Fibroblast of skin of left quadriceps (primary cell): ENCODE measurements around the gene SLC2A5.
A peak's percentile ranks its signal among the peaks of the same experiment; 100 is the strongest.
"Not testable (repeated sequence)": the region's sequence is repeated elsewhere in the genome, so short reads cannot be mapped to it uniquely, and the experiment has no call there.

Experiments
- DNase-seq, 2 experiments: peaks; one replicate each; pipeline ENCODE4 v3.0.0-alpha.2; 2013; ENCODE audit warnings: low read depth in 2 of 2

SLC2A5 gene

DNA sequence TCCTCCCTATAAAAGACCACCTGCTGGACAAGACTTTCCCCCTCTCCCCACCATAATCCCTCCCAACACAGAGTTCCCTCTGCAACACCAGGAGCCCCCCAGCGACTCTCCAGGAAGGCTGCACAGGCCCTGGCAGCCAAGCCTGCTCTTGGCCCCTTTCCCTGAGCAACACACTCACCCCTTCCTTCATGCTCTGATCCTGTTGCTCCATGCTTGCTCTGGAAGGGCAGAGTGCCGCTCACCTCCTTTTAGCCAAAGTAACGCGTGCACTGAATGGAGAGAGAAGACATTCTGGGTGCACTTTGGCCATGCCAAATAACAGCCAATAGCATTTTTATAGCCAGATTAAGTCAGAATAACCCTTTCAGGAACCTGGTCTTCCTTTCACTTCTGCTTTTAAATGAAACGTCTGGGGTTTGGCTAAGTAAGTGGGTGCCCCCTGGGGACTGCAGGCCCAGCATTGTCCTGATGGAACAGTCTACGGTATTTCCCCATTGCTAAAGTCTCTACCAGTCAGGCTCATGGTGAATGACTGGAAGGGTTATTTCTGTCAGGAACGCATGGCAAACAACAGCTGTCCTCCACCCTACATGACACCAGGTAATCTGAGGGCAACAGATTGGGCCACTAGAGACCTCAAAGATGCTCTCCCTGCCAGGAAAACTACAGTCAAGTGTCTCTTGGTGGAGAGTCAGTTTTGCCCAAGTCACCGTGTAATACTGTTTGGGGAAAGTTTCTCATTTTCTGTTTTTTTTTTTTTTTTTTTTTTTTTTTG lies at the start of gene SLC2A5:
SLC2A5 (minus strand) TSS at position 310 of the 775 bp plus-strand sequence; CDS start at position 211, 99 bp downstream.
- DNase-seq, result no peak

DNA sequence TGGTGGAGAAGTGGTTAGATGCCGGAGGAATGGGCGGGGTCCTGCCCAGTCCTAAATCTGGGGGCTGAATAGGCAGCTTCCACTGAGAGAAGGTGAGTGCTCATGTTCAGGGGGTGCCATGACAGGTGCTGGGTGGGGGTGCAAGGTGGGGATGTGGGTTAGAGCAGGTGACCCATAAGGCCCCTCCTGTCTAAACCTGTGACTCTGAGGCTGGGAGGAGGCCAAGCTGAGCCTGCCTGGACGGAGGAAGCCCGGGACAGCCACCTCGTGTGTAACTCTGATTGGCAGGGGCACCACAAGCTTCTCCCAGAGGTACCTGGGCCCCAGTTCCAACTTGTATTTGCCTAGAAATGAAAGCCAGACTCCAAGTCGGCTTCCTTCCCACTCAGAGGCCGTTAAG lies 48.8 kb upstream of the SLC2A5 start:
- DNase-seq, result no peak

DNA sequence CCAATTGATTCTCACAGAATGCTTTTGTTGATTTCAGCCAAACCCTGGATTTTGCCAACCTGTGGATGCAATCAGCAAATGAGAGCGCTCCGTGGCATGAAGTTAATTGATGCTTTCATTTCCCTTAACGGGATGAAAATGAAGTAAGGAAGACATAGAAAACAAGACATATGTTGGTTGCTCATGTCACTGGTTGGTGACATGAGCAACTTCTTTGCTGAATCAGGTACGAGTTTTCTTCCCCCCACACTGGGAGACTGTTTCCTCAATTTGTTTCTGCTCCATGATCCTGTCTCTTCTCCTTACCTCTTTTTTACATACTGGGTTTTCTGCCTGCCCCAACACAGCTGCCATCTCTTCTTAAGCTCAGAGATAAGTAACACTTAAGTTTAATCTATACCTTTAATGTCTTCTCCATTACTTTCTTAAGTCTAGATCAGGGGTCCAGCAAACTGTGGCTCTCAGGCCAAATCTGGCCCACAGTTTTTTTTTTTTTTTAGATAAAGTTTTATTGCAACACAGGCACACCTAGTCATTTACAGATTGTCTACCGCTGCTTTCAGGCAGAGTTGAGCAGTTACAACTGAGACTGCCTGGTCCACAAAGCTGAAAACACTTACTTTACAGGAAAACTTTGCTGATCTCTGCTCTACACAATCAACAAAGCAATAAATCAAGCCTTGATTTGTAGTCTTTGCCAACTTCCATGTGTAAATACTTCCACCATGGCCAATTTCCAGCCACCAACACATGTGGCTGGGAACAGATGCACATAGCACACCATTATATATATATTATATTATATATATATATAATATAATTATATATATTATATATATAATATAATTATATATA lies 46.1 kb upstream of the SLC2A5 start:
- DNase-seq, result no peak

DNA sequence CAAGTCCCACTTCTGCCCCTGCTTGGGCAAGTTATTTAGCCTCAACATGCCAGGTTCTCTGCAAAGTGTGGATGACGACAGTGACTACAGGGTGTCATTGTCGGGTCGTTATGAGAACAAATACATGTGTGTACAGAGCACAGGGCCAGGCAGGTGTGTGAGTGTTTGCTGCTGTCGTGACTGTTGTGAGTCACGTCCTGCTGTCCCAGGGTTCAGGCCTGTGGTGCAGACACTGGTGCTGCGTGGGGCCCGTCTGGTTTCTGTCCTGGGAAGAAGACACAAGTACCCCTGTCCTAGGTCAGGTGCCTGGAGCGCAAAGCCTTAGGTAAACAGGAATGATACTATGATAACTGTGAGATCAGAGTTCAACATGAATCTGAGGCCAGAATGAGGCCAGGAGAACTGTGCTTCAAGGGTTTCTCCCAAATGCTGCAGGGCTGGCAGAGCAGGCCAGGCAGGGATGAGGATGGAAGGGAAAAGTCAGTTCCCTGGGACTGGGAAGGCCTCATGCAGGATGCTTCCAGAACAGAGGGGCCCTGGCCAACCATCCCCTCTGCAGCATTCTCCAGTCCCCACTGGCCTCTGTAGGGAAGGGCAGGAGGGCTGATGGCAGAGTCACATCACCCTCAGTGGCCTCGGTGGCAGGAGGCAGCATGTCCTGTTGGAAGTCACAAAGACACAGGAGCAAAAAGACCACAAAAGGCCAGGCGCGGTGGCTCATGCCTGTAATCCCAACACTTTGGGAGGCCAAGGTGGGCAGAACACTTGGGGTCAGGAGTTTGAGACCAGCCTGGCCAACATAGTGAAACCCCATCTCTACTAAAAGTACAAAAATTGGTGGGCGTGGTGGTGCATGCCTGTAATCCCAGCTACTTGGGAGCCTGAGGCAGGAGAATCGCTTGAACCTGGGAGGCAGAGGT lies 43.8 kb upstream of the SLC2A5 start:
- no peak for DNase-seq

DNA sequence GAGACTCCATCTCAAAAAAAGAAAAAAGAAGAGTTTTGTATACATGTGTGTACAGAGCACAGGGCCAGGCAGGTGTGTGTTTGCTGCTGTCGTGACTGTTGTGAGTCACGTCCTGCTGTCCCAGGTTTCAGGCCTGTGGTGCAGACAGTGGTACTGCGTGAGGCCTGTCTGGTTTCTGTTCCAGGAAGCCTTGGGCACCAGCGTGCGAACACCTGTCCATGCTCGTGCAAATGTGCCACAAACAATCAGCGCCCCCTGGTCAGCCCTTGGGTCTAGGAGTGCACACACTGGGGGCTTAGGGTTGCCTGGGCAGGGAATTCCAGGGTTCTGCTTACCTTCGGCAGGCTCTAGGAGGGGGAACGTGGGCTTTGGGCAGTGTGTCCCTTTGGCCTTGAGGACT lies 42.5 kb upstream of the SLC2A5 start:
- no peak for DNase-seq

DNA sequence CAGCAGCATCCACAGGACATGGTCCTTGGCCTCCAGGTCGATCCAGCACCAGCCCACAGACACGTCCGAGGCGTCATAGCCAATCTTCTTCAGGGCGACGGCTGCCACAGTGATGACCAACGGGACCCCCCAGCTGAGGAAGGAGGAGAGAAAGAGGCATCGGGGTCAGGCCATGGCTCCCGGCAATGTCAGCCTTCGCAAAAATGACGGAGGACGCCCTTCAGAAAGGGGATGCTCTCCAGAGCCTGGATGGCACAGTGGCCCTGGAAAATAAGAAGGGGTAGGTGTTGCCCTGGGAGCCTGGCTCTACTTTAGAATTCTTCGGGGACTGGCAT lies 41.9 kb upstream of the SLC2A5 start:
- no peak for DNase-seq

GRCh38 chr1:9110669-9111356 lies 41.4 kb upstream of the SLC2A5 start:
- DNase-seq, result peak; percentile 74 to 75

DNA sequence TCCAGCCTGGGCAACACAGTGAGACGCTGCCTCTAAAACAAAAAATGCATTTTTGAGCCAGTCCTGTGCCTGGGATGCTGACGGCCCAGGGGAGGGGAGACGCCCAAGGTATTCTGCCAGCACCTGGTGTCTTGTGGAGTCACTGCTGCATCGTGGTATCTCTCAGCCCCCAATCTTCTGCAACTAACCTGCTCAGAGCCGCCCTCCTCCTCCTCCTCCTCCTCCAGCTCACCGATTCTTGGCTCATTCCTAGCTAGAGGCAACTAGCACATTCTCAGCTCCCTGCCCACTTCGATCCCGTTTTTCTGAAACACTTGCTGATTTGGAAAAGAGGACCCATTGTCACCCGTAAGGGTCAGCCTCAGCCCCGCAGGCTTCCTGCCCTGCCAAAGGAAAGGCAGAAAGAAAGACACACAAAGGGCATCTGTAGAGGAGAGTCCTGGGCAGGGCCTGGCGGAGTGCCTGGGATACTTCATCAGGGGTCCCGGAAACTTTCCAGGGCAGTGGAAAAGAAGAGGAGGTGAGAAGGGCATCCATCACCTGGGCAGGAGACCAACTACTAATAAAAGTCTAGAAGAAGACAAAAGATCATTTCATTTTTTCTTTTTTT lies 38.7 kb upstream of the SLC2A5 start:
- DNase-seq, result no peak

- DNase-seq, result no peak
These were observed 37.7 kb upstream of the SLC2A5 start for GRCh38 chr1:9107136-9107535.

DNA sequence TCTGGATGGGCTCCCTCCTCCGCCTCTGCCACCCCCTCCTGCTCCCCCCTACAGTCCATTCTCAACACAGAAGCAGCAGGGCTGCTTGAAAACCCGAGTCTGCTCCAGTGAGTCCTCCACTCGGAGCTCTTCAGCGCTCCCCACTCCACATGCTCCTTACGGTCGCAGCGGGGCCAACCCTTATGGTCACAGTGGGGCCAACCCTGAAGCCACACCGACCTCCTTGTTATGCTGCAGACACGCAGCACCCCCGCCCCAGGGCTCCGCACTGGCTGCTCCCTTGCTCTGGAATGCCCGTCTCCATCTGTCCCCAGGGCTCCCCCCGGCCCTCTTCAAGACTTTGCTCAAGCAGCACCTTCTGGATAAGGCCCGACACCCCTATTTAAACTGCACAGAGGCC lies 36.9 kb upstream of the SLC2A5 start:
- DNase-seq, result no peak

DNA sequence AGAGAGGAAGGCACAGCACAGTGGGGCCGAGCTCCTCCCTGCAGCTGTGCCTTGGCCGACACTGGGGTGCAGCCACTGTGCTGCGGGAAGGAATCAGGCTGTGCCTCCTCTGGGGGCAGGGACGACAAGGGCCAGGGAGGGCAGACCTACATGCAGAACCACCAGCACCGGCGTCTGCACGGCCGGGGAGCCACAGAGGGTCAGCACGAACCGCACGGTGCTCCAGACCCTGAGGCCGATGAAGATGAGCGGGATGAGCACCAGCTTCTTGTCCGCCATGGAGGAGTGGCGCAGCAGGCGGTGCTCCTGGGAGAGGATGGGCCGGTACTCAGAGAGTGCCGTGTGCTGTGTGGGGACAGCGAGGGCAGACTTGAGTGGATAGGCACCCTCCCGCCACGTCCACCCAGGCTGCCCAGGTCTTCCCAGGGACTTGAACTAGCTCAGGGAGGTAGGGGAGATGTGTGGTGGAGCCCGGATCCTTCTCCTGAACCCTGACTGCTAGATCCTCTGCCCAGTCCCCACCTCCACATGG lies 36.0 kb upstream of the SLC2A5 start:
- DNase-seq, result no peak

DNA sequence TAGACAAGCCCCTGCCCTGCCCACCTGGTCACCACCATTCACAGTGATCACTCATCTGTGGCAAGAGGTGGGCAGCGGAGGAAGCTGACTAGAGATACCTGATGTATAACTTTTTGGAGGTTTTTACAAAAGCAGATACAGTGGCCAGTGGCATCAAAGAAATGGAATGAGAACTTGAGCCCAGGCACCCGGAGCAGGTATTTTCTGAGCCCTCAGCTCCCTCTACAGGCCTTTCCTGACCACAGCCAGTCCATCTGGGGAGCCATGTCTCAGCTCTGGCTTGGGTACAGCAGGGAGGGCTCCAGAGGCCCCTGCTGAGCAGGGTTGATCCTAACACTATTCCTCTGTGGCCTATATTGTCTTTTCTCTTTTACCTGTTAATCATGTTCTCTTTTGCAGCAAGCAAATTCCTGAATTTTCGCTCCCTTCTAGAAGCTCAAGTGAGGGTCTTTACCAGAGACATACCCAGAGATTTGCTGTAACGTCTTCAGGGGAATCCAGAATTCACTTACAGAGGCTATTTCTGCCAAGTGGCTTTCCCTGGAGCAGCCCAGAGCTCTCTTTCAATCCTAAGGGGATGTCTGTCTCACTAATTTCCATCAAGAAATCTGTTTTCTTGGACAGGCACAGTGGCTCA lies 32.2 kb upstream of the SLC2A5 start:
- DNase-seq, result no peak

- no peak for DNase-seq
These were observed 31.1 kb upstream of the SLC2A5 start for GRCh38 chr1:9100471-9101043.

GRCh38 chr1:9099555-9099954 lies 30.1 kb upstream of the SLC2A5 start:
- DNase-seq, result no peak

- no peak for DNase-seq
These were observed 28.7 kb upstream of the SLC2A5 start for GRCh38 chr1:9097947-9098705.

- DNase-seq, result no peak
These were observed 26.4 kb upstream of the SLC2A5 start for GRCh38 chr1:9095818-9096217.

- DNase-seq, result not testable (repeated sequence)
These were observed 24.7 kb upstream of the SLC2A5 start for GRCh38 chr1:9093996-9094595.

DNA sequence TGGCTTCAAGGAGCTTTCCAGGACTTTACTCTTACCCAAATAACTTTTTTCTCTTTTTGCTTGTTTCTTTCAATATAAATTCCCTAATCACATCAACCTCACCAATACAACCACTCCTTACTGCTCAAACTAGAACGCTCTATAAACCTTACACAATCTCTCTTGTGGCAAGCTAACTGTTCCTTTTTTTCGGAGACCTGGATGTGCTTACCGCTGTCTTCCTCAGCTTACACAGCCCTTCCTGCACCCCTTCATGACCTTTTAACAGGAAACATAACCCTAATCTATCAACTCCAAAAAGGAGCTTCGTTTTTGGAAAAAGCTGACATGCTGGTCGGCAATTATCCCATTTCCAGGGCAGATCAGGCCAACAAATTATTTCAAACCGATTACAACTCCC lies 24.1 kb upstream of the SLC2A5 start:
- no peak for DNase-seq

DNA sequence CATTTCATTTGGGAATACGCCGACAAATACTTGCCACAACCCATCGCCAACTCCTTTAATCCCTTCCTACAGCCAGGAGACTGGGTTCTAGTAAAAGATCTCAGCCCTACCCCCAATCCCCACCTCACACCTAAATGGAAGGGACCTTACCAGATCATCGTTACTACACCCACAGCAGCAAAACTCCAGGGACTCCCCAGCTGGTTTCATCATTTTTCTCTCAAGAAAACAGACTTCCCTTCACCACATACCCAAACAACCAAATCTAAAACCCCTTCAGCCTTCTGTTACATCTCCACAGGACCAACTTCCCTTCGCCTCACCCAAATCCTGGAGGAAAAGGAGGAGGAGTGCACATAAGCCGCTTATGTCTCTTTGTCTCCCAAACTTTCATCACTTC lies 23.7 kb upstream of the SLC2A5 start:
- no peak for DNase-seq
